NCI-H446 treated with DMSO at 0.1 percent for 48 hours (cell line): ENCODE data around the gene RPL10.

Experiments used
- DNase-seq: peaks from one replicate; lab custom pipeline; 2025; lab: John Stamatoyannopoulos, UW

The RPL10 gene

DNA sequence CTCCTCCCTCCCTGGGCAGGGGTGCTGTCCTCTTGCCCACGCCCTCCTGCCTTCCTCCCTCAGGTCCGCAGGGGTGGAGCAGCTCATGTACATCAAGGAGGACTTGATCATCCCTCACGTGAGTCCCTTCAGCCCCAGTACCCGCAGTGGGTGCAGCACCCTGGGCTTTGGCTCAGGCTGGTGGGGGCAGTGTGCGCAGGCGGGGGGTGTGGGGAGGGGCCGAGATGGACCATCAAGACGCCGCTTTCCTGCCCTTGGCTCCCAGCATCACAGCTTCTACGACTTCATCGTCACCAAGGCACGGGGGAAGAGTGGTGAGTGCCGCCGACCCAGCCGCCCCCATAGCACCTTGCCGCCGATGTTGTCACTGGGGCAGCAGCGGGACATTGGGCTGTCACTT is 51.4 kb downstream of the RPL10 start:
- DNase-seq: no peak

DNA sequence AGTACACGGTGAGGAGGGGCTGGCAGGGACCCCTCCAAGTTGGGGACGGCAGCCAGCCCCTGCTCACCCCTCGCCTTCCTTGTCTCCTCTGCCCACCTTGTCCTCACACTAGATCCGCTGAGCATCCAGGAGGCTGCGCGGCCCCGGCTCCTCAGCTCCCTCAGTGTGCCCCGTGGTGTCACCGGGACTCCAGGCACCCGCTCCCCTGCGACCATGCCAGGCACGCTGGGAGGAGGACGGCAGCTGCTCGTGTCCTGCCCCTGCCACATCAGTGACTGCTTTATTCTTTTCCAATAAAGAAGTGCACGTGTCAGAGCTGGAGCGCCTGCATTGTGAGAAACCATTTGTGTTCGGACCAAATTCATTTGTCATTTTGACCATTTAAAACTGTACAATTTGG is 52.1 kb downstream of the RPL10 start:
- DNase-seq: no peak
